GM19467 (cell line): ENCODE measurements around the gene COG4.
A peak's percentile ranks its signal among the peaks of the same experiment; 100 is the strongest.

ENCODE experiments used
- ATAC-seq: cut with Tn5 transposase; IDR thresholded peaks from one replicate; pipeline ENCODE4 v1.9.1; 2021; ENCODE audit warnings: mild to moderate bottlenecking, moderate library complexity; ENCODE audit not compliant: unreplicated experiment

COG4 gene

DNA sequence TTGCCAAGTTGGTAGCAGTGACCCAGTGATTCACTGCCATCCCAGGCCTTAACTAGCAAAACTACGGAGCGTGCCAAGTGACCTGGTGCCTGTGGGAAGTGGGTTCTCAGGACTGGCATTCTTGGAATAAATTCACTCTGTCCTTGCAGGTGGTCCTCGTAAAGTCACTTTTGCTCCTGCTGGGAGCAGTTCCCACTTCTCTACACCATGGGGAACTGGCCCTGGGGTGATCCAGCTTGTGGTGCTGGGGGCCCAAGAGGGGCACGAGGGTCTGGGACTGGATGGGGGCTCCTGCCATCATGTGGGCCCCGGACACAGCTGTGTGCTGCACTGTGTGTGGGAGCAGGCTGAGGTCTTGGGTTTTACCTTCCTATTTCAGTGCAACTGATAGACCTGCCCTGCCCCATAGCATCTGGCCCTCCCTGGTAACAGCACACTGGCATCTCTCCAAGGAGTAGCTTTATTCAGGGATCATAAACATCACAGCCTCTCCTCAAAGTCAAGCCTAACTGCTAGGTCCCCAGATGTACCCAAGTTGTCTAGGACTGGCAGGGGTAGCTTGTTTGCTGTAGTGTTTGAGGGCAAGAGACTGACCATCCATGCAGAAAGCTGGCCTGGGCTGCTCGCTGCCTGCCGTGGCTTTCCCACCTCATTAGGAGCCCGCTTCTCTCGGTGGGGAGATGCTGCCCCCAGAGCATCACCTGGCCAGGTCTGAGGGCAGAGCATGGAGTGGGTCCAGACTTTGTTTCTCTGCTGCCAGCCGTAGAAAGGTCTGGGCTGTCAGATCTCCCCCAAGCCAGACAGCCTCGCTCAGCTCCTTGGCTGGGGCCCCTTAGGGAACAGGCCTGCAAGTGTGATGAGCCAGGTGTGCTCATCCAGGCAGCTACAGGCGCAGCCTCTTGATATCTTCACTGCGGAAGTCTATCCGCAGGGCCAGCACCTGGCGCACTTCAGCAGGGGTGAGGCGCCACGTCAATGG lies 42.9 kb downstream of the COG4 start:
- ATAC-seq, result no peak

DNA sequence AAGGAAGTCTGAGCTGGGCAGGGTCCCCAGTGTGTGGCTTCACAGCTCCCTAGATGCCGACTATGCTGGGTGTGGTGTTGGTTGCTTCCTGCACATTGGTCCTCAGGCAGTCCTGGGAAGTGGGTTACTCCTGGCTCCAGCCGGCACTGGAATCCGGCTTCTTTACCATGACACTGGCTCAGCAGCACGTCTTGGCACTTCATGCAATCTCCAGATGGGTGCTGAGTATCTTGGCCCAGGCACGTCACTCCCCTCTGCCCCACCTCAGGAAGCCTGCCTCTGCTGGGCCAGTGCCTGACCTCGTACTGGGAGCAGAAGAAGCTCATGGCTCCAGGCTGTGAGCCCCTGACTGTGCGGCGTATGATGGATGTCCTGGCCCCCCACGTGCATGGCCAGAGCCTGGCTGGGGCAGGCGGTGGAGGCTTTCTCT lies 44.4 kb downstream of the COG4 start:
- ATAC-seq, result no peak

GRCh38 chr16:70478169-70478568 lies 45.2 kb downstream of the COG4 start:
- no peak for ATAC-seq

GRCh38 chr16:70476272-70477020 lies 46.9 kb downstream of the COG4 start:
- peak; percentile 87 for ATAC-seq

- ATAC-seq, result no peak
These were observed 48.1 kb downstream of the COG4 start for GRCh38 chr16:70475054-70475871.

DNA sequence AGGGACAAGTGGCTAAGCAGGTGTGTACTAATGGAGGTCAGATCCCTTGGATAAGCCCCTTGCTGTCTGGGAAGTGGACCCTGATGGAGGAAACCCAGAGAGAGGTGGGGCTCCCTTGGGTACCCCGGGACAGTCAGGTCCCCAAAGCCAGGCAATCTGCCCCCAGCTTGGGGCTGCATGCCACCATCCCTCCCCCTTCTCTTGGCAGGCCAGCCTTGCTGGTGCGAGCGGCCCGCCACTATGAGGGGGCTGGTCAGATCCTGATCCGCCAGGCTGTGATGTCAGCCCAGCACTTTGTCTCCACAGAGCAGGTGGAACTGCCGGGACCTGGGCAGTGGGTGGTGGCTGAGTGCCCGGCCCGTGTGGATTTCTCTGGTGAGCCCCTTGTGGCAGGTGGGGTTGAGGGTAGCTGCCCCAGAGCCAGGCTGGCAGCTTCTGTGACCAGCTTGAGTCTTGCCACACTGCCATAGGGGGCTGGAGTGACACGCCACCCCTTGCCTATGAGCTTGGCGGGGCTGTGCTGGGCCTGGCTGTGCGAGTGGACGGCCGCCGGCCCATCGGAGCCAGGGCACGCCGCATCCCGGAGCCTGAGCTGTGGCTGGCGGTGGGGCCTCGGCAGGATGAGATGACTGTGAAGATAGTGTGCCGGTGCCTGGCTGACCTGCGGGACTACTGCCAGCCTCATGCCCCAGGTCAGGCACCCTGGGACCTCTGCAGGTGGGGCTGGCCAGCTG lies 48.9 kb downstream of the COG4 start:
- no peak for ATAC-seq

DNA sequence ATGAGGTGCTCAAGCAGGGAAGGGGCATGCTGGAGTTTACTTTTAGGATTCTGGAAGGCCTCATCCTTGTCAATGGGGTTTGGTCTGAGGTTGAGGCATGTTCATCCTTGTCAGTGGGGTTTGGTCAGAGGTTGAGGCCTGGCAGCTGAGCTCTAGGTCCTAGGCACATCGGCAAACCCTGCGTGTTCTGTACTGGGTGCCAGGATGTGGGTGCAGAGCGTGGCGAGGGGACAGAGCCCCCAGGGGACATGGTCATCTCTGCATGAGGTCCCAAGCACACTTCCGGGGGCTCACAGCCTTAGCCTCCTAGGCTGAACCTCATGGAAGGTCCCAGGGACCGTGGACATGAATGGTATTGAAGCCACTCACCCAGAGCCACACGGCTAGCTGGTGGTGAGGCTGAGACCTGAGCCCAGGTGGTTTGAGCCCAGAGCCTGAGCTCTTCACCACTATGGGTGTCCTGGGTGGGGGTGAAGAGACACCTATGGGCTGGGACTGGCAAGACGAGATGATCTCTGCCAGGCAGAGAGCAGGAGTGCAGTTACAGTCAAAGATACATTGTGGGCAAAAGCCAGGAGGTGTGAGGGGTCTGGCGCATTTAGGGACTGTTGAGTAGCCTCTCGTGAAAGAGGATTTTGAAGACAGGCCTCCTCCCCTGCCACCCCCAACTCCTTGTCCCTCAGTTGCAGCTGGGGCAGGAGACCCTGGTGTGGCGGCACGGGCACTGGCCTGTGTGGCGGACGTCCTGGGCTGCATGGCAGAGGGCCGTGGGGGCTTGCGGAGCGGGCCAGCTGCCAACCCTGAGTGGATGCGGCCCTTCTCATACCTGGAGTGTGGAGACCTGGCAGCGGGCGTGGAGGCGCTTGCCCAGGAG lies 49.7 kb downstream of the COG4 start:
- ATAC-seq, result no peak

DNA sequence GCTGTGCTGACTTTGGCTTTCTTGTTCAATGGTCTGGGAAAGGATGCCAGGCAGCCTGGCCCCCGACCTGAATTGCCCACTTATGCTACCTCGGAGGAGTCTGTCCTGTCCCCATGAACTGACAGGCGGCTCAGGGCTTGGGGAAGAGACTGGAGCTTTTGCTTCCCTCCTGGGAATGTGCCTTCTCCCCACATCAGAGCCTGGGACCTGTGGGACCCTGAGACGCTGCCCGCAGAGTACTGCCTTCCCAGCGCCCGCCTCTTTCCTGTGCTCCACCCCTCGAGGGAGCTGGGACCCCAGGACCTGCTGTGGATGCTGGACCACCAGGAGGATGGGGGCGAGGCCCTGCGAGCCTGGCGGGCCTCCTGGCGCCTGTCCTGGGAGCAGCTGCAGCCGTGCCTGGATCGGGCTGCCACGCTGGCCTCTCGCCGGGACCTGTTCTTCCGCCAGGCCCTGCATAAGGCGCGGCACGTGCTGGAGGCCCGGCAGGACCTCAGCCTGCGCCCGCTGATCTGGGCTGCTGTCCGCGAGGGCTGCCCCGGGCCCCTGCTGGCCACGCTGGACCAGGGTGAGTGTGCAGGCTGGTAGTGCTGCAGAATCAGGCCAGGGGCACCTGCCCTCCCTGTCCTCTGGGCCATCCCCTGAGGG lies 50.4 kb downstream of the COG4 start:
- no peak for ATAC-seq

DNA sequence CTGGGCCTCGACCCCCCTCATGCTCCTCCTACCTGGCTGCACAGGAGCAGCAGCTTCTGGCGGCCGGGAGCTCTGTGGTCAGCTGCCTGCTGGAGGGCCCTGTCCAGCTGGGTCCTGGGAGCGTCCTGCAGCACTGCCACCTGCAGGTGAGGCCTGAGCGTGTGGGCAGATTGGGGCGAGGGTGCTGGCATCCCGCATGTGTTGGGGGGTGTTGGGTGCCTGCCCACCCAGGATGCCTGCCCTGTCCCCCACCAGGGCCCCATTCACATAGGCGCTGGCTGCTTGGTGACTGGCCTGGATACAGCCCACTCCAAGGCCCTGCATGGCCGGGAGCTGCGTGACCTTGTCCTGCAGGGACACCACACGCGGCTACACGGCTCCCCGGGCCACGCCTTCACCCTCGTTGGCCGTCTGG lies 52.4 kb downstream of the COG4 start:
- ATAC-seq, result no peak

GRCh38 chr16:70470141-70470926 lies 53.0 kb downstream of the COG4 start:
- ATAC-seq, result no peak

- ATAC-seq, result no peak
These were observed 54.4 kb downstream of the COG4 start for GRCh38 chr16:70468776-70469525.

GRCh38 chr16:70467608-70468007 lies 55.7 kb downstream of the COG4 start:
- ATAC-seq, result no peak

DNA sequence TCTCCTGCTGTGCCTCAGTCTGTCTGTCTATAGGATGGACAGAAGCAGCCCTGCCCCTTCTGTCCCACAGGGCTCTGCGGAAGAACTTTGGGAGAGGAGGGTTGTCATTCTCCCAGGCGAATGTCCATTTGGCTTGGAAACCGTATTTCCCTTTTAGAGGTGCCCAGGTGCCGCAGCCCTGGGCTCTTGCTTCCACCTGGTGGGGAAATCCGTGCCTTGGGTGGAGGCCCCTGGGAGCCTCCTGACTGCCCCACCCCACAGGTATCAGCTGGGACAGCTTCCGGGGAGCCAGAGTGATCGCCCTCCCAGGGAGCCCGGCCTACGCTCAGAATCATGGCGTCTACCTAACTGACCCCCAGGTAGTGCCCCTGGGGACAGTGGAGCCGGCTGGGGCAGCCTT lies 56.2 kb downstream of the COG4 start:
- ATAC-seq, result no peak

GRCh38 chr16:70466805-70467076 lies 56.6 kb downstream of the COG4 start:
- ATAC-seq, result no peak

GRCh38 chr16:70465999-70466804 lies 57.2 kb downstream of the COG4 start:
- no peak for ATAC-seq

DNA sequence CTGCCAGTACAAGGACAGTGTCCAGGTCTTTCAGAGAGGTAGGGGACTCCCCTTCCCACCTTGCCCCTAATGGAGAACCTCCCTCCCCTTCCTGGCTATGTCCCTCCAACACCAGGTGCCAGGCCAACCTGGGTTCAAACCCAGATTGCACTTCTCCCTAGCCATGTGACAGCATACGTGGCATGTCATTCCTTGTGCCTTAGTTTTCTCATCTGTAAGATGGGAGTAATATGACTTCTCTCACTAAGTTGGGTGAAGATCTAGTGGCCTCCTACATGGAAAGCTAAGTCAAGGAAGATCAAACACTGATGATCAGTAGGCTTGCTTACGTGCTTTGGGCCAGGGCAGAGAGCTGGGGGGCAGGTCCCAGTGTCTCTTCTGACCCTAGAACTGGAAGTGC lies 60.1 kb downstream of the COG4 start:
- no peak for ATAC-seq

DNA sequence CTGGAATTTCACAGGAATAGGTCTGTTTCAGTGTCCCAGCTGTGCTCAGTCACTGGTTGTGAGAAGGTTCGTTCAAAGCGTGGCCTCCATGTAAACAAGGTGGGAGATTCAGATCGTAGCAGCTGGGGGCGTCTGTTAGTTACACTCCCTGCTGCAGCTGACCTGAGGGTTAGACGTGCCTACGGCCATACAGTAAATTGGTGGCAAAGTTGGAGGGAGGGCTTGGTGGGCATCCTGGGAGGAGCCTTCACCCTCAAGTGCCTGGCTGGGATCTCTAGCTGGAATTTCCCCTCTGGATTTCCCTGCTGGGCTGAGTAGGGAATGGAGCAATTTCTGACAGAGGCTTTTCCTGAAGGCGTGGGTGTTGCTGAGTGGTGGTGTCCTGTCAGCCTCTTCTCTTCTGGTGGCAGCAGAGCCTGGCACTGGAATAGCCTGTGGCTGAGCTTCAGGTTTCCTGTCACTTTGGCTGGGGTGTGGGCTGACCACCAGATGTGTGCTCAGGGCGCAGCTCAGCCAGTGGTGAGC lies 62.6 kb downstream of the COG4 start:
- no peak for ATAC-seq
